ENCODE results near the gene PPP1R1C. TPM values are rescaled to one million over a fixed set of nuclear protein-coding genes. Genes with fewer than 3 reads are reported as not detected.

The PPP1R1C gene
- total RNA-seq, 4 donors from 2014 or later: 0.11 TPM; not detected in 3

GRCh38 chr2:182066400-182067087, 80.9 kb downstream of the PPP1R1C start:
- Histone ChIP-seq H3K27me3 (no peaks in the 10 kb centered on the region), H3K9me3 (no peaks in the 10 kb centered on the region), H3K4me3 (no peak overlapping the region), H3K4me1 (peaks cover 8 to 15% (median 12%) of the 10 kb centered on the region in 4 donors), H3K27ac (replicated peaks in 1 of 4) (no peak overlapping the region), H3K36me3 (no peaks in the 10 kb centered on the region)
- WGBS: 37% methylated on average over 2 of the region's 2 CpGs
- DNase-seq (ENCODE audit: extremely low spot score): no peak
- TF ChIP-seq POLR2AphosphoS5 (IDR thresholded peaks at IDR 0.05) (no peak), EP300 (IDR thresholded peaks at IDR 0.05) (no peak), CTCF (IDR thresholded peaks at IDR 0.05) (no peak), POLR2A (IDR thresholded peaks at IDR 0.05; ENCODE audit: low read depth) (no peak)
- intact Hi-C loops (cut with DNase I): no loop called here

- WGBS: 90% methylated on average over 5 of the region's 5 CpGs
- no peak for DNase-seq (ENCODE audit: extremely low spot score)
- Histone ChIP-seq H3K4me1 (peaks cover 8 to 21% (median 16%) of the 10 kb centered on the region in 4 donors), H3K27ac (replicated peaks in 1 of 4) (no peak overlapping the region), H3K36me3 (no peaks in the 10 kb centered on the region), H3K9me3 (no peaks in the 10 kb centered on the region), H3K4me3 (no peak overlapping the region), H3K27me3 (no peaks in the 10 kb centered on the region)
- intact Hi-C loops (cut with DNase I): no loop called here
- no peak for TF ChIP-seq EP300 (IDR thresholded peaks at IDR 0.05)
- TF ChIP-seq POLR2AphosphoS5 (IDR thresholded peaks at IDR 0.05): no peak
- no peak for TF ChIP-seq POLR2A (IDR thresholded peaks at IDR 0.05; ENCODE audit: low read depth)
- TF ChIP-seq CTCF (IDR thresholded peaks at IDR 0.05): no peak
Measured at GRCh38 chr2:182067393-182067792, 81.7 kb downstream of the PPP1R1C start.

GRCh38 chr2:182068811-182069210, 83.2 kb downstream of the PPP1R1C start:
- no peaks in the 10 kb centered on the region for H3K27me3 ChIP-seq
- no peak overlapping the region for H3K27ac ChIP-seq (replicated peaks in 1 of 4)
- no peak overlapping the region for H3K4me3 ChIP-seq
- TF ChIP-seq CTCF (IDR thresholded peaks at IDR 0.05) (no peak), POLR2AphosphoS5 (IDR thresholded peaks at IDR 0.05) (no peak), POLR2A (IDR thresholded peaks at IDR 0.05; ENCODE audit: low read depth) (no peak), EP300 (IDR thresholded peaks at IDR 0.05) (no peak)
- H3K9me3 ChIP-seq: no peaks in the 10 kb centered on the region
- peaks cover 7 to 28% (median 20%) of the 10 kb centered on the region in 4 donors for H3K4me1 ChIP-seq
- intact Hi-C loops (cut with DNase I): no loop called here
- H3K36me3 ChIP-seq: no peaks in the 10 kb centered on the region
- 79% methylated on average over 3 of the region's 3 CpGs for WGBS
- no peak for DNase-seq (ENCODE audit: extremely low spot score)

- no peaks in the 10 kb centered on the region for H3K36me3 ChIP-seq
- no peak for DNase-seq (ENCODE audit: extremely low spot score)
- no peaks in the 10 kb centered on the region for H3K27me3 ChIP-seq
- no peaks in the 10 kb centered on the region for H3K9me3 ChIP-seq
- no peak overlapping the region for H3K4me3 ChIP-seq
- peaks cover under 1 to 24% (median 15%) of the 10 kb centered on the region in 4 donors for H3K4me1 ChIP-seq
- no peak overlapping the region for H3K27ac ChIP-seq (replicated peaks in 1 of 4)
- TF ChIP-seq POLR2AphosphoS5 (IDR thresholded peaks at IDR 0.05) (no peak), CTCF (IDR thresholded peaks at IDR 0.05) (no peak), POLR2A (IDR thresholded peaks at IDR 0.05; ENCODE audit: low read depth) (no peak)
- intact Hi-C loops (cut with DNase I): no loop called here
Measured at GRCh38 chr2:182069416-182069815, 83.8 kb downstream of the PPP1R1C start.

GRCh38 chr2:182069908-182070307, 84.3 kb downstream of the PPP1R1C start:
- intact Hi-C loops (cut with DNase I): no loop called here
- TF ChIP-seq CTCF (IDR thresholded peaks at IDR 0.05) (no peak), EP300 (IDR thresholded peaks at IDR 0.05) (no peak), POLR2AphosphoS5 (IDR thresholded peaks at IDR 0.05) (no peak), POLR2A (IDR thresholded peaks at IDR 0.05; ENCODE audit: low read depth) (no peak)
- no peaks in the 10 kb centered on the region for H3K9me3 ChIP-seq
- no peak for DNase-seq (ENCODE audit: extremely low spot score)
- no peaks in the 10 kb centered on the region for H3K27me3 ChIP-seq
- peaks cover 0 to 19% (median 11%) of the 10 kb centered on the region in 4 donors for H3K4me1 ChIP-seq
- WGBS: 97% methylated on average over 2 of the region's 2 CpGs
- H3K27ac ChIP-seq (replicated peaks in 1 of 4): no peak overlapping the region
- no peaks in the 10 kb centered on the region for H3K36me3 ChIP-seq
- H3K4me3 ChIP-seq: no peak overlapping the region

Data from esophagus muscularis mucosa (tissue), 4 donors.